PFSK-1 (cell line): ENCODE data around the gene JAGN1.

ENCODE experiments used
- FOXP2 ChIP-seq: optimal IDR thresholded peaks from 2 replicates; pipeline ENCODE3; 2011; ENCODE audit warnings: borderline replicate concordance, control low read depth, inconsistent platforms; ENCODE audit not compliant: insufficient read depth; ENCODE audit errors: extremely low read length, extremely low read depth
- POLR2AphosphoS5 ChIP-seq: IDR thresholded peaks from 2 replicates; pipeline ENCODE4 v1.6.1; 2012; ENCODE audit warnings: low read depth, mild to moderate bottlenecking, control low read depth, low read length, moderate library complexity
- SIN3A ChIP-seq: IDR thresholded peaks from 2 replicates; pipeline ENCODE4 v1.6.1; 2012; ENCODE audit warnings: mild to moderate bottlenecking, low read length, moderate library complexity, borderline replicate concordance; ENCODE audit not compliant: insufficient read depth
- TAF1 ChIP-seq: IDR thresholded peaks from 2 replicates; pipeline ENCODE4 v1.6.1; 2012; ENCODE audit warnings: low read length, control low read depth, borderline replicate concordance; ENCODE audit not compliant: insufficient read depth
- TF ChIP-seq, protein P1 (sequence below), 2 experiments: IDR thresholded peaks; 2 replicates each; pipeline versions ENCODE4 v1.6.1 to v1.8.0; 2011 to 2012; ENCODE audit warnings: low read depth in 2 of 2, low read length in 2 of 2, control low read depth in 1 of 2, inconsistent platforms in 1 of 2, mild to moderate bottlenecking in 1 of 2, moderate library complexity in 1 of 2; ENCODE audit not compliant: insufficient read depth in 1 of 2

JAGN1 gene

DNA sequence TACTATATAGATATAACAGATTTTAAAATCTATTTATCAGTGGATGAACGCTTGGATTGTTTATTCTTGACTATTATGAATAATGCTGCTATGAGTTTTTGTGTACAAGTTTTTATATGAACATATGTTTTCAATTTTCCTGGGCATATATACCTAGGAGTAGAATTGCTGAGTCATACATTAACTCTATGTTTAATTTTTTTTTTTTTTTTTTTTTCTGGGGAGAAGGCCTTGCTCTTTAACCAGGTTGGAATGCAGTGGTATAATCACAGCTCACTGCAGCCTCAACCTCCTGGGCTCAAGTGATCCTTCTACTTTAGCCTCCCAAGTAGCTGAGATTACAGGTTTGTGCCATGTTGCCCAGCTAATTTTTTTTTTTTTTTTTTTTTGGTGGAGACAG lies 19.4 kb upstream of the JAGN1 start:
- no peak for TF ChIP-seq SIN3A

DNA sequence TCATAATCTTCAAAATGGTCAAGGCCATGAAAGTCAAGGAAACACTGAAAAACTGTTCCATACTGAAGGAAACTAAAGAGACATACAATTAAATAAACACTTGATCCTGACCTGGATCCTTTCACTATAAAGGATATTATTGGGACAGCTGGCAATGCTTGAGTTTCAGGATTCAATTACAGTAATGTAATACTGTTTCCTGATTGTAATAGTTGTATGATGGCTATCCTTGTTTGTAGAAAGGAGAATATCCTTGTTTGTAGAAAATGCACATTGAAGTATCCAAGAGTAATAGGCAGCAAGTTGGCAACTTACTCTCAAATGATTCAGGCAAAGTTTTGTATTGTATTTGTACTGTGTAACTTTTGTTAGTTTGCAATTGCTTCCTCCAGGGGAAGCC lies 15.0 kb upstream of the JAGN1 start:
- TF ChIP-seq, protein P1, sequence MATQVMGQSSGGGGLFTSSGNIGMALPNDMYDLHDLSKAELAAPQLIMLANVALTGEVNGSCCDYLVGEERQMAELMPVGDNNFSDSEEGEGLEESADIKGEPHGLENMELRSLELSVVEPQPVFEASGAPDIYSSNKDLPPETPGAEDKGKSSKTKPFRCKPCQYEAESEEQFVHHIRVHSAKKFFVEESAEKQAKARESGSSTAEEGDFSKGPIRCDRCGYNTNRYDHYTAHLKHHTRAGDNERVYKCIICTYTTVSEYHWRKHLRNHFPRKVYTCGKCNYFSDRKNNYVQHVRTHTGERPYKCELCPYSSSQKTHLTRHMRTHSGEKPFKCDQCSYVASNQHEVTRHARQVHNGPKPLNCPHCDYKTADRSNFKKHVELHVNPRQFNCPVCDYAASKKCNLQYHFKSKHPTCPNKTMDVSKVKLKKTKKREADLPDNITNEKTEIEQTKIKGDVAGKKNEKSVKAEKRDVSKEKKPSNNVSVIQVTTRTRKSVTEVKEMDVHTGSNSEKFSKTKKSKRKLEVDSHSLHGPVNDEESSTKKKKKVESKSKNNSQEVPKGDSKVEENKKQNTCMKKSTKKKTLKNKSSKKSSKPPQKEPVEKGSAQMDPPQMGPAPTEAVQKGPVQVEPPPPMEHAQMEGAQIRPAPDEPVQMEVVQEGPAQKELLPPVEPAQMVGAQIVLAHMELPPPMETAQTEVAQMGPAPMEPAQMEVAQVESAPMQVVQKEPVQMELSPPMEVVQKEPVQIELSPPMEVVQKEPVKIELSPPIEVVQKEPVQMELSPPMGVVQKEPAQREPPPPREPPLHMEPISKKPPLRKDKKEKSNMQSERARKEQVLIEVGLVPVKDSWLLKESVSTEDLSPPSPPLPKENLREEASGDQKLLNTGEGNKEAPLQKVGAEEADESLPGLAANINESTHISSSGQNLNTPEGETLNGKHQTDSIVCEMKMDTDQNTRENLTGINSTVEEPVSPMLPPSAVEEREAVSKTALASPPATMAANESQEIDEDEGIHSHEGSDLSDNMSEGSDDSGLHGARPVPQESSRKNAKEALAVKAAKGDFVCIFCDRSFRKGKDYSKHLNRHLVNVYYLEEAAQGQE (IDR thresholded peaks at IDR 0.05; ENCODE audit: insufficient read depth in 1 of 2, low read depth in 2 of 2, low read length in 2 of 2), result no peak
- no peak for TF ChIP-seq POLR2AphosphoS5
- TF ChIP-seq TAF1, result no peak
- no peak for TF ChIP-seq SIN3A
- no peak for TF ChIP-seq FOXP2

DNA sequence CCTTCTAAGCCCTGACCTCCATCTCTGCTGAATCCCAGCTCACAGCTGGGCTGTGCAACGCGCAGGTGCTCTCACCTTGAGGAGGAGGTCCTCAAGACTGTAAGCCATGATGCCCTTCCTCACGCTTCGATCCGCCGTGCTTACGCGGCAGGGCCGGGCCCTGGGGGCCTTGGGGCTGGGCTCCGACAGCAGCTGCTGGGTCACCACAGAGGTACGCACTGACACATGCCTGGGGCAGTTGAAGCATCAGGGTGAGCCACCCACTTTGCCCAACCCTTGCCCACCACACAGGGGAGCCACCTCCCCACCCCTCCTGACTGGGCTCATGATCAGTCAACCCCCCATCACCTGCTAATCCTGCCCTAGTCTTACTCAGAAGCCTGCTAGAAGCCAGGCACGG lies 13.4 kb upstream of the JAGN1 start:
- no peak for TF ChIP-seq TAF1
- TF ChIP-seq, protein P1 (IDR thresholded peaks at IDR 0.05; ENCODE audit: insufficient read depth in 1 of 2, low read depth in 2 of 2, low read length in 2 of 2), result no peak

DNA sequence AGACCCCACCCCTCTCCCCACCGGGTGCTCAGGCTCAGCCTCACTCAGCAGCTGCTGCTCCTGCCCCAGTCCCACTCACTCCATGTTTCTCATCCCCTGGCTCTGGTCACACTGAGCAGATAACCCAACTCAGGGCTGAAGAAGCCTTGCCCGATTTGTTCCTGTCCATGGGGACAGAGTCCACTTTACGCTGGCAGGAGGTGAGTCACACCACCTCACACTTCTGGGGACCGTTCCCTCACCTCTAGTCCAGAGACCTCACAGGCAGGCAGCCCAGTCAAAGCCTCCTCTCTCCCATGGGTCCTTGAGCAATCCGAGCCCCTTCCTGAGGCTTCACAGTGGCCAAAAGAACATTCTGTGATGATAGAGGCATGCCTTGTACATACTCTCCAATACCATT lies 11.7 kb upstream of the JAGN1 start:
- TF ChIP-seq FOXP2 (no peak), SIN3A (no peak), POLR2AphosphoS5 (no peak), TAF1 (no peak)
- TF ChIP-seq, protein P1 (IDR thresholded peaks at IDR 0.05; ENCODE audit: insufficient read depth in 1 of 2, low read depth in 2 of 2, low read length in 2 of 2), result no peak

DNA sequence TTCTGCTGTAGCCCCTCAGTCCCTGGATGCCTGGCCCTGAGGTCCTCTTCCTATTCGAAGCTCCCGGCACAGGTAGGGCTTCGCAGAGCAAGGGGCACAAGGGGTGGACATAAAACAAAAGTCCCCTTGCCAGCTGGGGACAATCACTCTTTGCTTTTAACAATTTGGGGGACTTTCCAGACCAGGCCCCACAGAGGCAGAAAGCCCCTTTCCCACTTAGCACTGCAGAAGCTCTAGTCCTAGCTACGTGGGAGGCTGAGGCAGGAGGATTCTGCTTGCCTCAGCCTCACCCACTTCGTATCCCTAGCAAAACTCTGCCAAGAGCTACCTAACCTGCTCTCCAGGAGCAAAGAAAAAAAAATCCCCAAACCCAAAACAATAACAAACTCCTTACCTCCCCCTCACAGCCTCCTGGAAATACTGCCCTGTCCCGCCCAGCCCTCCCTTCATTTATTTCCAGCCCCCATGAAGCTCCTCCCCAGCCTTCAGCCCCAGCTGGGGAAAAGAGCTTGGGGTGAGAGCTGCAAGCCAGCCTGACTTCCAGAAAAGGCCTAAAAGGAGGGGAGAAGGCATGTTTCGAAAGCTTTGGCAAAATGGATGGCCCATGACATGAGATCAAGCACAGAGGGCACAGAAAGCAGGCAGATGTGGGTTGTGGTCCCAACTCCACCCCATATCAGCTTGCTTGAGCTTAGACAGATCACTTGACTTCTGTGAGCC lies 10.4 kb upstream of the JAGN1 start, which contains the start of gene CIDEC:
Gene CIDEC, minus strand, starts transcription at position 424 of the 720 bp plus-strand sequence. CDS start 1,767 bp downstream, outside the sequence.
- TF ChIP-seq TAF1 (no peak), POLR2AphosphoS5 (no peak), FOXP2 (no peak), SIN3A (no peak)
- TF ChIP-seq, protein P1 (IDR thresholded peaks at IDR 0.05; ENCODE audit: insufficient read depth in 1 of 2, low read depth in 2 of 2, low read length in 2 of 2), result no peak

DNA sequence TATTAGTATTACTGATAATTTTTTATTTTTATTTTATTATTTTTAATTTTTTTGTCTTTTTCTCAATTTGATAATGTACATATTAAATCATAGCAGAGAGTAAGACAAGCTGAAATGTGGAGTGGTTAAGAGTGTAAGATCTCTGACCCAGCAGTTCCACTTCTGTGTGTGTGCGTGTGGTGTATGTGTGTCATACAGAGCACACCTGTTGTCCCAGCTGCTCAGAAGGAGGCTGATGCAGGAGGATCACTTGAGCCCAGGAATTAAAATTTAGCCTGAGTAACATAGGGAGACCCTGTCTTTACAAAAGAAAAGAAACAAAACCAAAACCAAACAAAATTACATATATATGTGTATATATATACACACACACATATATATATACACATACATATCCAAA lies 9.0 kb upstream of the JAGN1 start:
- TF ChIP-seq, protein P1 (IDR thresholded peaks at IDR 0.05; ENCODE audit: insufficient read depth in 1 of 2, low read depth in 2 of 2, low read length in 2 of 2), result no peak
